AG08396 (cell line): ENCODE measurements around the gene CP.

ENCODE experiments used
- DNase-seq: peaks from one replicate; pipeline ENCODE4 v3.0.0; 2012; ENCODE audit warnings: low spot score, mixed read lengths

CP gene

GRCh38 chr3:149186219-149186618, 35.4 kb downstream of the CP start:
- no peak for DNase-seq

- no peak for DNase-seq
Observed at GRCh38 chr3:149181182-149181581, 40.4 kb downstream of the CP start.

GRCh38 chr3:149180057-149180573, 41.5 kb downstream of the CP start:
- DNase-seq, result peak; percentile 85

GRCh38 chr3:149179220-149179619, 42.4 kb downstream of the CP start:
- no peak for DNase-seq

- DNase-seq, result no peak
Observed at GRCh38 chr3:149177122-149177521, 44.5 kb downstream of the CP start.

GRCh38 chr3:149174901-149175300, 46.7 kb downstream of the CP start:
- DNase-seq, result no peak

GRCh38 chr3:149170672-149171071, 51.0 kb downstream of the CP start:
- DNase-seq, result no peak

GRCh38 chr3:149167898-149168297, 53.7 kb downstream of the CP start:
- DNase-seq, result no peak

- DNase-seq, result no peak
Observed at GRCh38 chr3:149163066-149163465, 58.6 kb downstream of the CP start.

GRCh38 chr3:149162007-149162406, 59.6 kb downstream of the CP start:
- DNase-seq, result no peak

GRCh38 chr3:149160754-149161300, 60.8 kb downstream of the CP start:
- DNase-seq, result no peak

GRCh38 chr3:149153402-149153801, 68.2 kb downstream of the CP start:
- no peak for DNase-seq

- no peak for DNase-seq
Observed at GRCh38 chr3:149152420-149152819, 69.2 kb downstream of the CP start.

- peak; percentile 40 for DNase-seq
Observed at GRCh38 chr3:149151843-149152242, 69.8 kb downstream of the CP start.

- DNase-seq, result no peak
Observed at GRCh38 chr3:149150436-149150835, 71.2 kb downstream of the CP start.

GRCh38 chr3:149145974-149146373, 75.7 kb downstream of the CP start:
- DNase-seq, result no peak

- no peak for DNase-seq
Observed at GRCh38 chr3:149145356-149145755, 76.3 kb downstream of the CP start.

GRCh38 chr3:149142682-149143081, 78.9 kb downstream of the CP start:
- no peak for DNase-seq

- DNase-seq, result no peak
Observed at GRCh38 chr3:149134575-149134974, 87.1 kb downstream of the CP start.

GRCh38 chr3:149131589-149131988, 90.0 kb downstream of the CP start:
- DNase-seq, result no peak

- DNase-seq, result peak; percentile 97
Observed at GRCh38 chr3:149129326-149130205, 92.1 kb downstream of the CP start, which contains the start of gene HPS3. TSS of gene HPS3 (plus strand) at chr3:149129638. CDS start at chr3:149129724, 86 bp downstream.

- DNase-seq, result no peak
Observed at GRCh38 chr3:149128821-149129220, 92.8 kb downstream of the CP start.
